ENCODE measurements around the gene FOXL2NB.

The FOXL2NB gene

DNA sequence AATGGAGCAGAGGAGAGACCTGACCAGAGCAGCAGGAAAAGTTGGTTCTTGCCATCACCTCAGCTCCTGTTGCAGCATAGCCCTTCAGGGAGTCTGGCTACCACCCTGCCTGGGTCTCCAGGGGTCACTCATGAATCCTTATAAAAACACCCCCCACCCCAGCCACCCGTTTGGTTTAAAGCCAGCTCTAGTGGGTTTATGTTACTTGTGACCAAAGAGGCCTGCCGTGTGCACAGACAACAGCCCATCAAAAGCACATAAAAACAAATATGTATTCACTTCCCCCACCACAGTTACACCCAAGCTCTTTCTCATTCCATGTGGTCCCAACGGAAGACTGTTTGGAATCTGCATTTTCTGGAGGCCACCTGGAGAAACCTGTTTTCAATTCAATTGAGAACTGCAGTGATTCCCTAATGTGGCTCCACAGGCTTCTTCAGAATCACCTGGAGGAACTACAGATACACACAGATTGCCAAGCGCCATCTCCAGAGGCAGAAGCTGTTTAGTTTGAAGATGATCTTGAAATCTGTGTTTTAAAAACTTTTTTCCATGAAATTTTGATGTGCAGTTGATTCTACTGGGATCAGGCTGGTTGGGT lies 13.8 kb upstream of the FOXL2NB start:
- FAIRE-seq, result no peak

DNA sequence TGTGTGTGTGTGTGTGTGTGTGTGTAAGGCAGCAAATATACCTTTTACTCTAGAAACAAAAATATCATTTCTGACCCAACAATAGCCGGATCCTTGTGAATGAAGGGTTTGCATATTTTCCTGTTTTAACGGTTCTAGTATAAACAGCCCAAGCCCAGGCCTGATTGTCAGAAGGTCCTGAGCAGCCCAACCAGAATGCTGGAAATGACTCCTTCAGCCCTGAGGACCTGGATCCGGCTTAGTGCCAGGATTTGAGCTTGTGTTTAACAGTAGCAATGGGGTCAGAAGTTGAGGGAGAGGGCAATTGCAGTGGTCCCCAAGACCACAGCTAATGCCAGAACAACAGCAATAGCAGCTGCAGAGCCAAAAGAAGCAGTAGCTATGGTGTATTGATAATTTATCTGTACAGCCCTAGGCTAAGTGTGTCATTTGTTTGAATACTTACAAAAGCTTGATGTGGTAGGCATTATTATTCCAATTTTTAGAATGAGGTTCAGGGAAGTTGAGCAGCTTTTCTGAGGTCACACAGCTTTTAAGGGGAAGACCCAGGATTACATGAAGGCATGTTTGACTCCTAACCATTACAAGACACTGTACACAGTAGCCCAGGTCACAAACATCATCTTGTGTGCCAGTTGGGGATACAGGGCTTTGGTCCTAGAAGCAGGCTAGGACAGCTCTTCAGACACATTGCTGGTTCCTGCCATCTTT lies 12.9 kb upstream of the FOXL2NB start:
- FAIRE-seq, result no peak

DNA sequence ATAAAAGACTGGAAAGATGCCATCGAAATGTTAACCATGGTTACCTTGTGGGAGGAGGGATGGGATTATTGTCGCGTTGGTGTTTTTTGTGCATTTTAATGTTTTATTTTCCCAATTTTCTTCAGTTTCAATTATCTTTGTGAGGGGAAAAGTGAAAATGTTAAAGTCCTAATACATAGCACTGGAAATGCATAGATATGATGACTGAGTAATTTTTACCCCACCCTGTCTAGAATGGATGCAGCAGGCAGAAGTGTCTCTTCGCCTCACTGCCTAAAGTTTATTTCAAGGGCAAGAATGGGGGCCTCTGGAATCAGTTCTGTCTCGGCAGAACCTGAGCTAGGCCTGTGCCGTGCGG lies 11.5 kb upstream of the FOXL2NB start:
- FAIRE-seq, result no peak

DNA sequence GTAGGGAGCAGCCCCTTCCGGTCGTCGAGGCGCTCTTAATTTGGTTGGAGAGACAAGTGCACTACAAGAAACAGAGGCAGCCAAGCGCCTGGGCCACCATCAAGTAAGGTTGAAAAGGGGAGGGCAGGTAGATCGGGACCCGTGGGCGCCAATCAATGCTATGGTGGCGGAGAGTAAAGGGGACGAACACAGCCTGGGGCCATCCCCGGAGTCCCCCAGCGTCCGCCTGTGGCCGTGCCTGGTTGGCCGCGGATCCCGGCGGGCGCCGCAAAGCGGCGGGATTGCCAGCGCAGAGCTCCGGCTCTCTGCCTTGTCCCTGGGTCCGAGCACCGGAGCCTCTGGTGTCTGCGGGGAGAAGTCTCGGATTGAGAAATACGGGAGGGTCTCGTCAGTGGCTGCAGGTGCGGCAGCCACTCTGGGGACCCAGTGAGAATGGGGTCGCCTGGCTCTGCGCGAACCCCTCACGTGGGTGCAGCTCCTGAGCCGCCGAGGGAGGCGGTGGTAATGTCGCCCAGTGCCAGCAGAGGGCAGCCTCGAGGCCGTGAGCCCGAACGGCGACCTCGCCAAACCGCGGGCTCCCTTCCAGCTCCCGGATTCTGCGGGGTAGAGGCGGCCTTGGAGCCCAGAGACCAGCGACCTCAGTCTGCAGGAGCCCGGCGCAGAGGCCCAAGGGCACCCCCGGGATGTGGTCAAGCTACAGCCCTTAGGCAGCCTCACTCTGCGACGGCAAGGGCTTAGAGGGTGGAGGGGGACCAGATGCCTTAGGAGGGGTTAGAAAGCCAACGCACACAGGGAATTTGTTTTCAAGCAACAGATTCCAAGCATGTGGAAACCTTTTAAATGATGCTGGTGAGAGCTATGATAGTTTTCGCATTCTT lies 10.9 kb upstream of the FOXL2NB start:
- no peak for FAIRE-seq

DNA sequence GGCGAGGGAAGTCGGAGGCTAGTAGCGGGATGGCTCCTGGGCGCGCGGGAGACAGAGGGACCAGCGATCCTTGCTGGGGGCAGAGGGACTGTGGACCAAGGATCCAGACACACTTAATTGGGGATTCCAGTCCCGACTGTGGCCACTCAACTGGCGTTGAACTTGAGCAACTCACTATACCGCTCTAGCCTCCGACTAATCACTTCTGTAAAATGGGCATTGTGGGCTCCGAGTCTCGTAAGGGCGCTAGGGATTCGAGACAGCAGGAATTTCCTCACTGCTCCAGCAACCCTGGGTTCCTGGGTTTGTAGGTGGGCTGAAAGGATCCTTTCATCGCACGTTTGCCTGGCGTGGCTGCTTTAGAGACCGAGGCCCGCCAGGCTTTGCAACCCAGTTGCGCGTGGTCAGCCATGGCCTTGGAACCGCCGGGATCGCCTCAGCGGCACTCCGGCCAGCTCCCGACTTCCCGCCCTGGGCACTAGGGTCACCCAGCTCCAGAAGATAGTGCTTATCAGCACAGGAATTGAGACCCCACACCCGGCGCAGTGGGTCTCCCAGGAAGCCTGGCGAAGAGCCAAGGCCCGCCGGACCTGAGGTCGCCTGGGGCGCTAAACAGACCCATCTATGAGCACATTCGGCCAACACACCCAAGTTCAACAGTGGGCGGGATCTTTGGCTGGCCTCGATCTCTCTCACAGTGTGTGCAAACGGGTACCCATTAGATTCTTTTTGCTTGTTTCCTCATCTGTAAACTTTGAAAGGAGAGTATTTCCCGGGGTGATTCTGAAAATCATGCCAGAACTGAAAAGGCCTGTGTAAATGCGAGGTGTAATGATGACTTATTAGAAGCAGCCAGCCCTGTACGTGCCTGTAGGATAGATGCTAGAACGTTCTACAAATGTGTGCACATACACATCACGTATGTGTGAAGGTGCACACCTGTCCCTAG lies 10.0 kb upstream of the FOXL2NB start:
- no peak for FAIRE-seq

DNA sequence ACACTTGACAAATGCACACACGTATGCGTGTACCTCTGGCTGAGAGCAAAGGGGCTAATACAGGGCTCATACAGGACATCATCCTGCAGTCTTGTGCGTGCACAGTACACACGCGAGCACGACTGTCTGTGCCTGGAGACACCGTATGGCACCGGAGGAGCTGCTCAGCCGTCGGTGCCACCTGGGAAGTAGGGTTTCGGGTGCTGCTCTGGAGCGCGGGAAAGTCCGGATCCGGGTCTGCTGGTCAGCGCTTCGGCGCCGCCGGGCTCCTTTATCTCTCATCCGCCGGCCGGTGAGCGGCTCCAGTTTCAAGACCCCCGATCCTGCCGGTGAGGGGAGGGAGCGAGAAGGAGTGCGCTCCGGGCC lies 9.3 kb upstream of the FOXL2NB start:
- no peak for FAIRE-seq

DNA sequence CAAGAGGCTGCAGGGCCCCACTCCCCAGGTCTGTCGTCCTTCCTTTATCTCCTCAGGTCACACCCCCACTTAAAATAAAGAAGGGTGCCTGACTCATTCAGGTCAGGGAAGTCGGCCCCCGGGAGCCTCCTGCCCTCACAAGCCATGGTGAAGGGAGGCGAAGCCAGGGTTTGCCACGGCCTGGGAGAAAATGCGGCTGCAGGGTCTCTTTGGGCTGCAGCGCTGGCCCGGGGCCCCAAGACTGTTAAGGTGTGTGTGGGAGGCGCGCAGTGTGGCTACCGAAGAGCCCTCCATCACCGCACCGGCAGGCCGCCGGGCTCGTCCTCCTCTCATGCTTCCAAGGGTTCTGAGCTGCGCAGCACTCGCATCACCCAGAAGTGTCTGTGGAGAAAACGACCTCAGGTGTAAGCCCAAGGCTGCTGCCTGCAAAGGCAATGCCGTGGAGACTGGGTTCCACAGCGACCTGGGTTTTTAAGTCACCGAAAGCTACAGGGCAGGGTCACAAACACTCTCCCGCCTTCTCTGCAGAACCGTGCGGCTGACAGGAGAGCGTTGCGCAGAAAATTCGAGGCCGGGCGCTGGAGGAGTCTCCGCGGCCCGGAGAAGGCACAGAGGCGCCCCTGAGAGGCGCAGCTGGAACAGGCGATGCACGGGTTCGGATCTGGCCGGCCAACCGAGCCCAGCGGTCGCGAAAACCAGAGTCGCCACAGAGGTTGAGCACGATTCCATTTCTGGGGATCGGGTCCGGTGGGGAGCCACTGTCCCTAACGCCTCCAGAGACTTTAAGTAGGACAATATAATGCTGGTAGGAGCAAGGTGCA lies 8.8 kb upstream of the FOXL2NB start:
- FAIRE-seq, result no peak

DNA sequence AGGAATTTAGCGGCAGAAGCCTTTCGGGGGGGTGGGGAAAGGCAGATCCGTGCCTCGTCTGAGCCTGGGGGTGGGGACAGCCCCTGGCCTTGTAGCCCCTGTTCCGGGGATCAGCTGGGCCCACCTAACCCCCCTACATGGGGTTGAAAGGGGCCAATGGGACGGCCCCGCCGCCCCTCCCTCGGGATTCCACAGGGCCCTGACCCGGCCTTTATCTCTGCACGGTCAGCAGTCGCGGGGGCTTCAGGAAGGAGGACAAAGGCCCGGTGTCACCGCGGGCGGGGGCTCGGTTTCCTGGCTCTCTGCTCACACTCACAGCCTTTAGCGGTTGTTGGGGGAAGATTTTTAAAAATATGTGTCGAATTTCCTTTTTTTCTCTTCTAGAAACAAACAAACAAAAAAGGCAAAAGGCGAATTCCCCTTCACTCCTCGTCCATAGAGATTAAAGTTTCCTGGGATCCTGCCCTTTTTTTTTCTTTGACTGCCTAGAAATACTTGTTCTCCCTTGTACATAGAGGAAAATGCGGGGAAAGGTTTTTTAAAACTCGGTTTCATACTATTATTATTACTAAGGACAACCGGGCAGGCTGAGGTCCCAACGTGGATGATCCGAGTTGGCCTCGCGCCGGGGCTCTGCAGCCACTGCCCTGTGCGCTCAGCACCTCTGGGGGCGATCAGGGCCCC lies 8.0 kb upstream of the FOXL2NB start:
- no peak for FAIRE-seq

DNA sequence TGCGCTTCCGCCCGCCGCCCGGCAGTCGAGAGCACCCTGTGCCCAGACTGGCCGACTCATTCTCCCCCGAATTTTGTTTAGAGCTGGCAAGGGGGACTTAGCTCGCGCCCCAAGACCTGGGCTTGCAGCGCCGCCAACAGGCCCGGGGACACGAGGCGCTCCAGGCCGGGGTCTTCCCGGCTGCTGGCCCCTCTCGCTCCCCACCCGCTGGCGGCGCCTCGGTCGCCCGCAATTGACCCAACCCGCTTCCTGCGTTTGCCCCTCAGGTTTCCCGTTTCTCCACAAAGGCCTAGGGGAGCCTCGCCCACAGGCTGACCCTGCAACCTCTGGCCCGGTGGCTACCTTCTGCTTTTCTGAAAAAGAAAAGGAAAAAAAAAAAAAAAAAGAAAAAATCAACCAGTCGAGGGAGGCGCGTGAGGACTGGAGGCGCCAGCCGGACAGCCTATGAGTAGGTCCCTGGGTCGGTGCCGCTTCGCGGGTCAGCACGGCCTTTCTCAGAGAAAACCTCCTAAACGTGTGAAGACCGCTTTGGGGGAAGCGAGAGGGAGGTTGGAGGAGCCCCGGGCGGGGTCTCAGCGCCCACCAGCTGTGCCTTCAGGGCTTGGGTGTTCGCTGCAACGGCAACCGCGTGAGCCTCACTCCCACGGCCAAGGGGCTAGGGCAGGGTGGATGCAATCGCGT lies 7.3 kb upstream of the FOXL2NB start:
- FAIRE-seq, result no peak

DNA sequence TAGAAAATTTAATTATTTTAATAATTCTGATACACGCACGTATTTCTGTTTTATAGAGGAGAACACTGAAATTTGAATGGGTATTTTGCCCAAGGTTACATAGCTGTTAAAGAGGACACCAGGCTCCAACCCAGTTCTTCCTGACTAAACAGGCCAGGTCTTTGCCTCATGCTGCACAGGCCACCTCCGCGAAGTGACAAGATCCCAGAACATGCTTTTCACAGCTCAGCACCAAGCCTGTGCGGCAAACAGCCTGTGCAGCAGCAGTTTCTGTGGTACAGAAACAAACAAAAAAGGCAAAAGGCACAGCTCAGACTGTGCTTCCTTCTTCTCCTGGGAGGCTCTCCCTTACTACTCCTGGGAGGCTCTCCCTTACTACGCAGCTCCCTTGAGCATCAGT lies 6.6 kb upstream of the FOXL2NB start:
- no peak for FAIRE-seq

DNA sequence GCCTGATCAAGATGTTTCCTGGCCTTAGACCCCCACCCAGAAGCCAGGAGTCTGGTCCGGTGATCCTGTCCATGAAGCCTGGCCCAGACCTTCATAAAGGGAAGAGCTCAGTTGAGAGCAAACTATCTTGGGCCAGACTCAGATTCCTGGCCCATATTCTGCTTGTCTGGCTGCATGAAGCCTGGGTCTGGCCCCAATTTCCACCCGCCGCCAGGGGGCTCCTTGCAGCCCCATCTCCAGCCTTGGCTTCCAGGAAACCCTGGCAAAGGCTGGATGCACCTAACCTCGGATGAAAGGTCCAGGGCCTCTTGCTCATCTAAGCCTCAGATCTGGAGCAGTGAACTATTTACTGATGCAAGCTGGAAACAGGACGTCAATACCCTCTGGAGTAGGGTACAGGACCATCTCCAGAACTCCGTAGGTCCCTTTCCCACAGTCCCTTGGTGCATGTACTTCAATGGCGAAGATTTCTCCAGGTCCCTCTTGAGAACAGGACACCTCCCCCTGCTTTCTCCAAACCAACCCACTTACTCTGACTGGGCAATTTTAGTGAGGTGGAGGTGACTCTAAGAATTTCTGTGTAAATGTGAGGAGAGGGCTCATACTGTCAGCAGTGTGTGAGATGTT lies 5.6 kb upstream of the FOXL2NB start:
- FAIRE-seq, result no peak

DNA sequence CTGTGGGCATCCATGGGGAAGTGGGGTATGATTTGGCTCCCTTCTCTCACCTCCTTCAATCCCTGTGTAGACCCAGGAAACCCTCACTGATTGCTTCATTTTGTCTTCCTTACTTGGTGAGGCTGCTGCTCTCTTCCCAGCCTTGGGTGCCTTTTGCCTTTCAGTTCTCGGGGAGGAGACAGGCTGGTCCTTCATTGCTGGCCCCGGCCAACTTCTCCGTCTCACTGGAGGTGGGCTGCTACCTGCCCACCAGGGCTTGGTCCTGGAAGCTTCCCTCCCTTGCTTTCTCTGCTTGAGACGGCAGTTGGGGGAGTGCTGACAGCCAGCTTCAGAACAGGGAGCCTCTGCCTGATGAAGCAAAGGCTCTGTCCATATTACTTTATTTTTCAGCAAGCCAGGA lies 4.7 kb upstream of the FOXL2NB start:
- no peak for FAIRE-seq

DNA sequence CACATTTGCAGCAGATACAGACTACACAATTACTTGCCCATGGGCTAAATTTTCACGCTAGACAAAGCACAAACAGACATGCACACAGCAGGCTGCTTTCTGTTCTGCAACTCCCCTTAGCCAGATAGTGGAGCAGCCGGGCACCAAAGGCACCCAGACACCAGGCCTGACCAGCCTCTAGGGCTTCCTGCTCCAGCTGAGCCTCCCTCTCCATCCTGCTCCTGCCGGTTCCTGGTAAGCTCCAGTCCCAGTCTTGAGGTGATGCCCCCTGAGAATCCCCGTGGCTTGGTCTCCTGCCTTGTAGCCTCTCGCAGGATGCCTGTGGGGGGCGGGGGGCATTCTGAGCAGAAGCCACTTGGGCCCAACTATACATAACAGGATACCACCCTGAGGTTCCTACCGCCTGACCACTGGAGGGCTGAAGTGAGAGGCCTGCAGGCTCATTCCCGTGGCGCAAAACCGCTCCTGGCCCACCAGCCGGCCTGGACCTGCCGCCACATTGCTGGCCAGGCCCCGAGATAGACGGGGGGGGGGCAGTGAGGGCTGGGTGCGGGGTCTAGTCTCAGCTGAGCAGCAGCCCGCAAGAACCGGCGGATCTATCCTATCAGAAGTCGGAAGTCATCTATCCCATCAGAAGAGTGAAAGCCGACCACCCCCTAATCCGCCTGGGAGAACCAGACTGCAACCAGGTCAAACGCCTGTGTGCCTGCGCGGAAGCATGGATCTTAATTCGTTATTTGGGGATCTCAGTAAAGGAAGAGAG lies 4.0 kb upstream of the FOXL2NB start:
- no peak for FAIRE-seq

DNA sequence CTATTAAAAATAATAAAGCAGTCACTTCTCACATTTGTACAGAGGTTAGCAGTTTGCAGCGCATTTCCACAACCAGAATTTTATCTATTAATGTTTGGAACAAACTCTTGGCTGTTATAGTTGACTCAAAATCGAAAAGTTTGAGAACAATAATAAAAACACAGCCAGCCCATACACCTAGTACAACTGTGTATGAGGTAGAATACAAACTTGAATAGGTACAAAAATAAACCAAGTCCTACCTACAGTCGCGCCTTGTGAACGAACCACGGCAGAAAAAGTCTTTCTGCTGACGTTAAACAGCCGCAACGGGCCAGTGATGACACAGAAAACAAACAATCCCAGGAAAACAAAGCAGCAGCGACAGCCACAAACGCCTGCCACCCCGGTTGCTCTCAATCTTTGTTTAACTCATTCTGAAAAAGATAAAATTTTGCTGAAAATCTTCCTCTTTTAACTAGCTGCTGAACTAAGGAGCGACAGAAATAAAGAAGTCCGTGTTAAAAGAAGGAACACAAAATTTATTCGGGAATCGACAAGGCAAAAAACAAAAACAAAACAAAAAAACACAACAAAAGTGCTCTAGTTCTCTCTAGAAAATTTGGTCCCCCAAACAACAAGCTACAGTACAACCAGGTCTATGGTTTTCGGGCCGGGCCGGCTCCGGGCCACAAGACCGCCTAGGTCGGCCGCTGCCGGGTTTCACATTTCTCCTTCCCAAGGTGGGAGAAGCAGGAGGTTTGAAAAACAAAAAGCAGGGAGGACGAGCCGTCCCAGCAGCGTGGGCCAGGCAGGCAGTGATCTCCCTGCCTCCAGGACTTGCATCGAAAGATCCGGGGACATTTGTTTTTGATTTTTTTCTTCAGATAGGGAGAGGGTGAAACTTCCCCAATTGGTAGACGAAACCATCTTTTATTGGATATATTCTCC lies 3.0 kb upstream of the FOXL2NB start:
- no peak for FAIRE-seq

DNA sequence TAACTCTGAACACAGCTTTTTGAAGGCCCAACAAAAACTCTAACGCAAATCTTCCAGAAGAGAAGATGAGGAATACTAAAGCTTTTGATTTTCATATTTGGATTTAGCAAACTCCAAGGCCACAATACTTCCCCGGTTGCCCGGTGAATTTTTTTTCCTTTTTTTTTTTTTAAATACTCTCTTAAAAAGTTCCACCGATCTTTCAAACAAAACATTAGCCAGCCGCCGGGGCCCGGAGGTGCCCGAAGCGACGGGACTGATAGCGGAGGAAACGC lies 2.4 kb upstream of the FOXL2NB start:
- no peak for FAIRE-seq

DNA sequence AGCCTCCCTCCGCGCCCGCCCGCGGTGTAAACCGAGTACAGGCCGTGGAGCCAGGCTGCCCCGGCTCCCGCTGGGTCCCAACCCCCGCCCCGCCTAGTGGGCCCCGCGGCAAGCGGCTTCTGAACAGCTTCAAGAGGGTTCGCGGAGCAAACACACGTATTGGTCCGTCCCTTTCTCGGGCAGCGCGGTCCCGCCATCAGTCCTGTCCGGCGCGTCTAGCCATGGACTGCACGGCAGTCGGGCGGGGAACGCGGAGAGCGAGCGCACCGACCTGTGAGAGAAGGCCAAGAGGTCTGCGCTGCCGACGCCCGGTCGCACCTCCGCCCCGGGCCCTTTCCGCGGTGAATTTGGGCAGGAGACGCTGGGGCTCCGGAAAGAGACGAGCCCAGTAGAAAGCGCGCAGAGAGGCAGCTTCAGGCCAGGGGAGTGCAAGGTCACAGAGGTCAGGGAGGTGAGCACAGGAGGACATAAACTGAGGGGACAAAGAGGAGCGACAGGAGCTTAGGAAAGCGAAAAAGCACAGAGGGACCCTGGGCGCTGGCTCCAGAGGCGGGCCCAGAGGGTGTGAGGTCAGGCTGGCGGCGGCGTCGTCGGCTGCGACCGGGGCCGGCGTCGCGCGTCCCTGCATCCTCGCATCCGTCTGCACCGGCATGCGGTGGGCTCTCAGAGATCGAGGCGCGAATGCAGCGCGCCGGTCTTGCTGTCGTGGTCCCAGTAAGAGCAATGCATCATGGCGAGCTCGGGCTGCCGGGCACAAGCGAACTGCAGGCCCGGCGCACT lies 1.9 kb upstream of the FOXL2NB start:
- no peak for FAIRE-seq

DNA sequence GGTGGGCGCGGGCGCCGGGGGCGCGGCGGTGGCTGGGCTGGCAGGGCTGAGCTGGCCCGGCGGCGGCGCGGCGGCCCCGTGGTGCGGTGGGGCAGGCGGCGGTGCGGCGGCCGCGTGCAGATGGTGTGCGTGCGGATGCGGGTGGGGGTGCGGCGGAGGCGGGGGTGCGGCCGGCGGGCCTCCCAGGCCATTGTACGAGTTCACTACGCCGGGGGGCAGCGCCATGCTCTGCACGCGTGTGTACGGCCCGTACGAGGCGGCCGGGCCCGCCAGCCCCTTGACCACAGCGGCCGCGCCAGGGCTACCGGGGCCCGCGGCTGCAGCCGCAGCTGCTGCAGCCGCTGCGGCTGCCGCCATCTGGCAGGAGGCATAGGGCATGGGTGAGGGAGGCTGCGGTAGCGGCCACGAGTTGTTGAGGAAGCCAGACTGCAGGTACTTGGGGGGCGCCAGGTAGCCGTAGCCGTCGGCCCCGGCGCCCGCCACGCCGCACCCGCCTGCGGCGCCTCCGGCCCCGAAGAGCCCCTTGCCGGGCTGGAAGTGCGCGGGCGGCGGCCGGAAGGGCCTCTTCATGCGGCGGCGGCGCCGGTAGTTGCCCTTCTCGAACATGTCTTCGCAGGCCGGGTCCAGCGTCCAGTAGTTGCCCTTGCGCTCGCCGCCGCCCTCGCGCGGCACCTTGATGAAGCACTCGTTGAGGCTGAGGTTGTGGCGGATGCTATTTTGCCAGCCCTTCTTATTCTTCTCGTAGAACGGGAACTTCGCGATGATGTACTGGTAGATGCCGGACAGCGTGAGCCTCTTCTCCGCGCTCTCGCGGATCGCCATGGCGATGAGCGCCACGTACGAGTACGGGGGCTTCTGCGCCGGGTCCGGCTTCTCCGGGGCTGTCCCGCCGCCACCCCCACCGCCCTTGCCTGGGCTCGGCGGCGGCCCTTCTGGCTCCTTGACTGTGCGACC lies 1.0 kb upstream of the FOXL2NB start:
- FAIRE-seq, result no peak
